Upper lobe of right lung (tissue), 1 donor: Measurements from ENCODE around the gene CDC42EP1. TPM values are rescaled to one million over a fixed set of nuclear protein-coding genes. Genes with fewer than 3 reads are reported as not detected.
A peak's percentile ranks its signal among the peaks of the same experiment; 100 is the strongest.
"Not testable (repeated sequence)": the region's sequence is repeated elsewhere in the genome, so short reads cannot be mapped to it uniquely, and the experiment has no call there.

Experiments
- ATAC-seq: fragments of 200-7000 bp; cut with Tn5 transposase; one replicate; pipeline ENCODE4 v1.9.1; 2020; ENCODE audit warnings: mild to moderate bottlenecking, moderate library complexity
- DNase-seq: peaks from one replicate; pipeline ENCODE4 v3.0.0-alpha.2; 2020
- H3K27ac ChIP-seq: fragments of 200-600 bp; one replicate; pipeline ENCODE4 v1.8.0; 2022
- H3K27me3 ChIP-seq: fragments of 200-600 bp; one replicate; pipeline ENCODE4 v1.8.0; 2022; ENCODE audit warnings: mild to moderate bottlenecking
- H3K36me3 ChIP-seq: fragments of 200-600 bp; one replicate; pipeline ENCODE4 v1.8.0; 2022
- H3K4me1 ChIP-seq: fragments of 200-600 bp; one replicate; pipeline ENCODE4 v1.8.0; 2022
- H3K4me3 ChIP-seq: fragments of 200-600 bp; one replicate; pipeline ENCODE4 v1.8.0; 2022; ENCODE audit warnings: mild to moderate bottlenecking
- H3K9me3 ChIP-seq: fragments of 200-600 bp; one replicate; pipeline ENCODE4 v1.8.0; 2022
- CTCF ChIP-seq: fragments of 200-600 bp; IDR thresholded peaks from one replicate; pipeline ENCODE4 v1.8.0; 2022; ENCODE audit warnings: antibody characterized with exemption
- intact Hi-C: fragments of 100-400 bp; cut with DNase I; formaldehyde crosslinking; loops from one replicate; pipeline ENCODE4 v1.11.0; 2022
- total RNA-seq: library from RNA; stranded (reverse); fragmentation: NEBNext Ultra II Directional; extraction: Animal tissue kit (Norgen Biotek cat#: 25700); gene quantifications from one replicate; pipeline ENCODE4 v1.2.1, GENCODE V29; 2021
- donor health status: DM: no; HTN: yes; CAD: no; lungs with severe emphysema.

The CDC42EP1 gene
- total RNA-seq, 1 donor from 2014 or later = 73.9 TPM

- ATAC-seq (no peak), DNase-seq (no peak)
- Histone ChIP-seq H3K27ac (no peak overlapping the region), H3K4me3 (no peak overlapping the region), H3K27me3 (no peaks in the 10 kb centered on the region), H3K4me1 (peaks cover 15% of the 10 kb centered on the region), H3K36me3 (no peaks in the 10 kb centered on the region), H3K9me3 (no peaks in the 10 kb centered on the region)
- TF ChIP-seq CTCF = no peak
- intact Hi-C loops = no loop called here
Measured at GRCh38 chr22:37578002-37578401, 17.7 kb downstream of the CDC42EP1 start.

GRCh38 chr22:37581504-37581903 lies 21.2 kb downstream of the CDC42EP1 start:
- H3K9me3 ChIP-seq = no peaks in the 10 kb centered on the region
- H3K4me1 ChIP-seq = peaks cover 15% of the 10 kb centered on the region
- peak; percentile 72 for ATAC-seq
- no peak overlapping the region for H3K27ac ChIP-seq
- TF ChIP-seq CTCF = no peak
- intact Hi-C loops = no loop called here
- no peaks in the 10 kb centered on the region for H3K27me3 ChIP-seq
- no peaks in the 10 kb centered on the region for H3K36me3 ChIP-seq
- H3K4me3 ChIP-seq = no peak overlapping the region
- DNase-seq = no peak

GRCh38 chr22:37582526-37582925 lies 22.2 kb downstream of the CDC42EP1 start:
- no peaks in the 10 kb centered on the region for H3K27me3 ChIP-seq
- intact Hi-C loops = no loop called here
- ATAC-seq (no peak), DNase-seq (no peak)
- no peak overlapping the region for H3K27ac ChIP-seq
- H3K9me3 ChIP-seq = no peaks in the 10 kb centered on the region
- TF ChIP-seq CTCF = no peak
- H3K4me3 ChIP-seq = no peak overlapping the region
- H3K36me3 ChIP-seq = no peaks in the 10 kb centered on the region
- peaks cover 15% of the 10 kb centered on the region for H3K4me1 ChIP-seq

- DNase-seq = no peak
Measured at GRCh38 chr22:37588546-37589215, 28.4 kb downstream of the CDC42EP1 start.

GRCh38 chr22:37589636-37590035 lies 29.4 kb downstream of the CDC42EP1 start:
- Histone ChIP-seq H3K27ac (no peak overlapping the region), H3K36me3 (no peaks in the 10 kb centered on the region), H3K4me3 (no peak overlapping the region), H3K27me3 (no peaks in the 10 kb centered on the region), H3K4me1 (peaks cover 9% of the 10 kb centered on the region), H3K9me3 (no peaks in the 10 kb centered on the region)
- no peak for DNase-seq
- ATAC-seq = no peak
- no peak for TF ChIP-seq CTCF
- intact Hi-C loops = no loop called here

More at GRCh38 chr22:37588546-37589215, 28.4 kb downstream of the CDC42EP1 start:
- H3K9me3 ChIP-seq = no peaks in the 10 kb centered on the region
- intact Hi-C loops = no loop called here
- ATAC-seq = no peak
- H3K27me3 ChIP-seq = no peaks in the 10 kb centered on the region
- no peaks in the 10 kb centered on the region for H3K36me3 ChIP-seq
- peaks cover 9% of the 10 kb centered on the region for H3K4me1 ChIP-seq
- TF ChIP-seq CTCF = no peak
- no peak overlapping the region for H3K4me3 ChIP-seq
- no peak overlapping the region for H3K27ac ChIP-seq

- intact Hi-C loops, H3K27me3 ChIP-seq, H3K27ac ChIP-seq, H3K4me1 ChIP-seq, H3K4me3 ChIP-seq, H3K36me3 ChIP-seq, ATAC-seq, H3K9me3 ChIP-seq, DNase-seq: not testable (repeated sequence)
Measured at GRCh38 chr22:37591081-37591480, 30.8 kb downstream of the CDC42EP1 start.
